Stimulated activated naive B cell treated with anti-CD40 and anti-IgM and Interleukin-4, amounts not matched to agents 10 μg/mL and 1 μg/mL and 100 μg/mL, for 72 hours (primary cell): ENCODE results near the gene TIGD3.

ENCODE experiments used
- ATAC-seq, 2 donors: fragments of 150-1000 bp; cut with Tn5 transposase; replicated peaks; 2 replicates each; pipeline ENCODE4 v1.10.0; 2021; ENCODE audit warnings: moderate library complexity in 1 of 2
- DNase-seq: peaks from one replicate; pipeline ENCODE4 v3.0.0; 2021
- H3K27ac Mint-ChIP-seq: one replicate; pipeline ENCODE4 v1.8.0; 2022; ENCODE audit warnings: mild to moderate bottlenecking, mixed read lengths
- H3K27me3 Mint-ChIP-seq, 2 donors: one replicate each; pipeline ENCODE4 v1.8.0; 2022; ENCODE audit warnings: mixed read lengths in 2 of 2
- H3K36me3 Mint-ChIP-seq, 2 donors: one replicate each; pipeline ENCODE4 v1.8.0; 2022; ENCODE audit warnings: mixed read lengths in 2 of 2, mild to moderate bottlenecking in 1 of 2
- H3K4me1 Mint-ChIP-seq, 2 donors: one replicate each; pipeline ENCODE4 v1.8.0; 2022; ENCODE audit warnings: mixed read lengths in 2 of 2, mild to moderate bottlenecking in 1 of 2
- H3K4me3 Mint-ChIP-seq, 2 donors: one replicate each; pipeline ENCODE4 v1.8.0; 2022; ENCODE audit warnings: mild to moderate bottlenecking in 2 of 2, mixed read lengths in 2 of 2, moderate library complexity in 1 of 2
- H3K9me3 Mint-ChIP-seq, 2 donors: one replicate each; pipeline ENCODE4 v1.8.0; 2022; ENCODE audit warnings: mixed read lengths in 2 of 2, mild to moderate bottlenecking in 1 of 2

Gene TIGD3

DNA sequence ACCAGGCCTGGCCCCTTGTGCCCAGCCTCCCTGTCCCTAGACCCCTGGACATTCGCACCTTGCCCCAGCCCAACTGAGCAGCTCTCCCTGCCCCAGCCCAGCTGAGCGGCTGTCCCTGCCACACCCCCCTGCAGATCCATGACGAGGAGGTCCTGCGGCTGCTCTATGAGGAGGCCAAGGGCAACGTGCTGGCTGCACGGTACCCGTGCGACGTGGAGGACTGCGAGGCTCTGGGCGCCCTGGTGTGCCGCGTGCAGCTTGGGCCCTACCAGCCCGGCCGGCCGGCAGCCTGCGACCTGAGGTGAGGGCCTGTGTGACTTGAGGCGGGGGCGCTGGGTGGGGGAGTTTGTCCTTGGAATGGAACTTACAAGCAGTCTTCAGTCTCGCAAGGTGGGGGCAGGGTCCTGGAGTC lies 39.6 kb downstream of the TIGD3 start:
- H3K9me3 Mint-ChIP-seq, result no peaks in the 10 kb centered on the region
- H3K27ac Mint-ChIP-seq, result no peak overlapping the region
- H3K4me3 Mint-ChIP-seq, result no peak overlapping the region
- H3K36me3 Mint-ChIP-seq, result peaks cover 48 to 57% of the 10 kb centered on the region in 2 donors
- ATAC-seq (no peak), DNase-seq (no peak)
- H3K27me3 Mint-ChIP-seq, result no peaks in the 10 kb centered on the region
- H3K4me1 Mint-ChIP-seq, result peaks cover 32 to 46% of the 10 kb centered on the region in 2 donors

DNA sequence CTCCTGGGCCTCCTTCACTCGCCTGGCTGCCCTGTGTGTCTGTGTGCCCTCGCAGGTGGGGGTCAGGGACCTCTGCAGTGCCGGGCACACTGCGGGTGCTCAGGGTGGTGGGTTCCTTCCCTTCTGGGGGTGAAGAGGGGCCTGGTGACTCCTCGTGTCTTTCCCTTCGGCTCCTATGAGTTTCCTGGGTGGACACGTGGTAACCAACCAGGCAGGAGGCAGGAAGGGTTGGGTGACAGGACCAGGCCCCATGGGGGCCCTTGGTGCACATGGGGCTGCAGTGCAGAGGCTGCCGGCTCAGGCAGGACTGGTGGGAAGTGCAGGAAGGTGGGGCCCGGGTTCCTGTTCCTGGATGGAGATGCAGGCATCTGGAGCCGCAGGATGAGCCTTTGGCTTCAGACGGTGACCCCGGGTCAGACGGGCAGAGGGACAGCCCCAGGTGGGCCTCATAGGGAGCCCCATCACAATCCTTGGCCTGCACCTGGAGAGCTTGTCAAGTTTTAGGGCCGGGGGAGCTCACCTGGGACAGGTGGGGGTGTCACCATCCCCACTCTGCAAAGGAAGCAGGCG lies 41.5 kb downstream of the TIGD3 start:
- H3K9me3 Mint-ChIP-seq, result no peaks in the 10 kb centered on the region

DNA sequence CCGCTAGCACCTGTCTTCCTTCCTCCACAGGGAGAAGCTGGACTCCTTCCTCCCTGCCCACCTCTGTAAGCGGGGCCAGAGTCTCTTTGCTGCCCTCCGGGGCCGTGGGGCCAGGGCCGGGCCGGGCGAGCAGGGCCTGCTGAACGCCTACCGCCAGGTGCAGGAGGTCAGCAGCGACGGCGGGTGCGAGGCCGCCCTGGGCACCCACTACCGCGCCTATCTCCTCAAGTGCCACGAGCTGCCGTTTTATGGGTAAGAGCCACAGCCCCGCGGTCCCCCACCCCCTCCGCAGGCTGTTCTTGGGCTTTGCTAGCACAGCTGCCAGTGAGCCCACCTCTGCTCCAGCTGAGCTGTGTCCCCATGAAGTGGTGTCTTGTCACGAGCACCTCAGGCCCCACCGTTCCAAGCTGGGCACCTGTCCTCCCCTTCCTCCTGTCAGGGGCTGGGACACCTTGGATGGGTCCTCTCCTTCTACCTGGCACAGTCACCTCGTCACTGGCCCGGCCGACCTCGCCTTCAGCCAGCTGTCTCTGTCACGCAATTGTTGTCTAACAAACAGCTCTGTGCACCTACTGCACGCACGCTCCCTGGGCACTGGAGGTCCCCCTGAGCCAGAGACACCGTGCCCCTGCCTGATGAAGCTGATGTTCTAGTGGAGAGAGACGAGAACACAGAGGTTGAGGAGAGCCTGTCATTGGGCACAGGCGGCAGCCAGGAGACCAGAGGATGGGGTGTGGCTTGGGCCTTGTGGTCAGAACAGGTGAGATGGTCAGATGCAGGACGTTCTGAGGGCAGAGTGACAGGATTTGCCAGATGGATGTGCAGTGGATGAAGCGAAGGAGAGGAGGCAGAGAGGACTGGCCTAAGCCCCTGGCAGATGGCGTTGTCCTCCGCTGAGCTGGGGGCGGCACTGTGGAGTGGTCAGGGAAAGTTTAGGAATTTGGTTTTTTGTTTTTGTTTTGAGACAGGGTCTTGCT lies 42.5 kb downstream of the TIGD3 start:
- no peaks in the 10 kb centered on the region for H3K27me3 Mint-ChIP-seq
- H3K4me1 Mint-ChIP-seq, result peaks cover 14 to 25% of the 10 kb centered on the region in 2 donors
- no peak overlapping the region for H3K27ac Mint-ChIP-seq
- H3K4me3 Mint-ChIP-seq, result no peak overlapping the region
- no peaks in the 10 kb centered on the region for H3K9me3 Mint-ChIP-seq
- DNase-seq (no peak), ATAC-seq (no peak)
- peaks cover 51 to 59% of the 10 kb centered on the region in 2 donors for H3K36me3 Mint-ChIP-seq

More for the DNA sequence above, 41.5 kb downstream of the TIGD3 start:
- Mint-ChIP-seq H3K36me3 (peaks cover 52 to 59% of the 10 kb centered on the region in 2 donors), H3K4me3 (no peak overlapping the region), H3K27me3 (no peaks in the 10 kb centered on the region), H3K27ac (no peak overlapping the region), H3K4me1 (peaks cover 20 to 34% of the 10 kb centered on the region in 2 donors)
- ATAC-seq (no peak), DNase-seq (no peak)

DNA sequence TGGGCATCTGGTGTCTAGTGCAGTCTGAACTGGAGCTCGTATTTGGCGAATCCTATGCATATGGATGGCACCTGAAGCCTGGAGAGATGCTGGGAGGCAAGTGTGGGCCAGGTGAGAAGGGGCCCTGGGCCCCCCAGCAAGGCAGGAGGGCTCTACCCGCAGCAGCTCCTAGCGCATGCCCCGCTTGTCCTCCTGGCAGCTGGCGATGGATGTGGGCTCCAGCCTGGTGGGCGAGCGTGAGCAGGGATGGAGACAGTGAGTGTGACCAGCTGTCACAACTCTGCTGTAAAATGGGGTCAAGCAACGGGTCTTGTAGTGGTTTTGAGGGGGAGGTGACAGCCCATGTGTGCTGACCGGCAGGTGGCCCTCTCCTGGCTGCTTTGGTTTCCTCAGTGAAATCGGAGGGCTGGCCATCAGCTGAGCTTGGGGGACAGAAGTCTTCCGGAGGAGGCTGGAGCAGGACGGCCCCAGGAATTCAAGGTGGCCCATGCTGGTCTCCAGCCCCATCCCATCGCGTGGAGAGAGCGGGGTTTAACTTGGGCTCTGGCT lies 43.9 kb downstream of the TIGD3 start:
- Mint-ChIP-seq H3K36me3 (peaks cover 45 to 55% of the 10 kb centered on the region in 2 donors), H3K4me3 (no peak overlapping the region), H3K9me3 (no peaks in the 10 kb centered on the region), H3K27ac (peak overlapping the region; percentile 73), H3K4me1 (peaks cover 12 to 25% of the 10 kb centered on the region in 2 donors), H3K27me3 (no peaks in the 10 kb centered on the region)
- ATAC-seq, result no peak
- no peak for DNase-seq

DNA sequence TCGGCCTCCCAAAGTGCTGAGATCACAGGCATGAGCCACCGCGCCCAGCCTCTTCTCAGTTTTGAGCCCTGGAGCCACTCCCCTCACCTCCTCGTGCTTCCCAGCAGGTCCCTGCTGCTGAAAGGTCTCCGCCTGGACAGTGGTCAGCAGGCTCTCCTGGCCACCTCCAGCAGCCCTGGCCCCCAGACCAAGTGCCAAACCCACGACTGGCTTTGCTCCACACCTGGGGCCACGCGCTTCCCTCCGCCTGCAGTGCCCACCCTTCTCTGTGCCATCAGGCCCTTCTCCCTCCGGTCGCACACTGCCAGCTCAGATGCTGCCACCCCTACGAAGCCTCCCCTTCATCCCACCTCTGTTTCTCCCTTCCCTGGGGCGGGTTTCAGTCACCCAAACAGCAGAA lies 44.7 kb downstream of the TIGD3 start:
- Mint-ChIP-seq H3K4me1 (peaks cover 19 to 33% of the 10 kb centered on the region in 2 donors), H3K36me3 (peaks cover 51 to 60% of the 10 kb centered on the region in 2 donors), H3K27ac (peak overlapping the region; percentile 42), H3K9me3 (no peaks in the 10 kb centered on the region), H3K4me3 (no peak overlapping the region), H3K27me3 (no peaks in the 10 kb centered on the region)
- no peak for DNase-seq
- no peak for ATAC-seq

DNA sequence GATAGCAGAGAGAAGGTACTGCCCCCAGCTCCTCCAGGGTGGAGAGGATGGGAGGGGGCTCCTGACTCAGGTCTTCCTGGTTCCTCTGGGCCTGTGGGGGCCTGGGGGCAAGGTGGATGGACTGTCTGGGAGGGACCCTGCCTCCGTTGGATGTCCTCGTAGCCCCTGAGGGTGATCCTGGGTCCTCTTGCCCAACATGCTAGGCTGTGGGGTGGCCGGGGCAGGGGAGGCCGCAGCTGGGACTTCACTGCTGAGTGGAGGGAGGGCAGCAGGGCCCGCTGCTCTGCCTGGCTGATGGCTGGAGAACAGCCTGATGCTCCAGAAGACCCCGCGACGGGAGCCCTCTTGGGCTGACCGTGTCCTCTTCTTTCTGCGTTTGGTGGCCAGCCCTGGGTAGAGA lies 45.3 kb downstream of the TIGD3 start:
- H3K27me3 Mint-ChIP-seq, result no peaks in the 10 kb centered on the region
- ATAC-seq (no peak), DNase-seq (no peak)
- no peak overlapping the region for H3K27ac Mint-ChIP-seq
- no peak overlapping the region for H3K4me3 Mint-ChIP-seq
- no peaks in the 10 kb centered on the region for H3K9me3 Mint-ChIP-seq
- peaks cover 57 to 66% of the 10 kb centered on the region in 2 donors for H3K36me3 Mint-ChIP-seq
- H3K4me1 Mint-ChIP-seq, result peaks cover 24 to 39% of the 10 kb centered on the region in 2 donors

DNA sequence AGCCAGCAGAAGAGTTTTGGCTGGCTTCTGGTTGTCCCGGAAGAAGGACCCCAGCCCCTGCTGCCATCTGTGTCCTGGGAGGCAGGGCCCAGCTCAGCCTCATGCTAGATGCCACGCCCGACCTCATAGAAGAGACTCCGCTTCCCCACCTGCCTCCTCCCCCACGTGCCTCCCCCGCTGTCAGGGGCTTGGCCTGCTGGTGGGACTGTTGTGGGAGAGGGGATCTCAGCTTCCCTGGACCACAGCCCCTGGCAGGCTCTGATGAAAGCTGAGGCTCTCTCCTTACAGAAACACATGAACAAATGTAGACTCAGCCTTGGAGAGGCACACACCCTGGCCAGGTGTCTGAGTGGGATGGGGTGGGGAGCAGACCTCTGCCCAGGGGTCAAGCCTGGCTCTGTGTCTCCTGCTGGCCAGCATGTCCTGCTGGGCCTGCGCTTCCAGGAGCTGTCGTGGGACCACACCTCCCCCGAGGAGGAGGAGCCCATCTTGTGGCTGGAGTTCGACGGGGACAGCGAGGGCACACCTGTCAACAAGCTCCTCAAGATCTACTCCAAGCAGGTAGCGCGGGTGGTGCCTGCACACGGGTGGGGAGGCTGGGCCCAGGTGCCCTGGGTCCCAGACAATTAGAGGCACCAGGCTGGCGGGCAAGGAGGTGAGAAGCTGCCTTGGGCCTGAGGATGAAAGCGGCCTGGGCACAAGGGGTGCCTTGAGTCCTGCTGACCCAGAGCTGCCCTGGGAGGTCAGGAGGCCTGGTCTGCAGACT lies 45.9 kb downstream of the TIGD3 start:
- Mint-ChIP-seq H3K27me3 (no peaks in the 10 kb centered on the region), H3K9me3 (no peaks in the 10 kb centered on the region), H3K36me3 (peaks cover 59 to 71% of the 10 kb centered on the region in 2 donors), H3K4me3 (no peak overlapping the region), H3K27ac (peak overlapping the region; percentile 37), H3K4me1 (peaks cover 26 to 45% of the 10 kb centered on the region in 2 donors)
- ATAC-seq, result no peak
- no peak for DNase-seq

DNA sequence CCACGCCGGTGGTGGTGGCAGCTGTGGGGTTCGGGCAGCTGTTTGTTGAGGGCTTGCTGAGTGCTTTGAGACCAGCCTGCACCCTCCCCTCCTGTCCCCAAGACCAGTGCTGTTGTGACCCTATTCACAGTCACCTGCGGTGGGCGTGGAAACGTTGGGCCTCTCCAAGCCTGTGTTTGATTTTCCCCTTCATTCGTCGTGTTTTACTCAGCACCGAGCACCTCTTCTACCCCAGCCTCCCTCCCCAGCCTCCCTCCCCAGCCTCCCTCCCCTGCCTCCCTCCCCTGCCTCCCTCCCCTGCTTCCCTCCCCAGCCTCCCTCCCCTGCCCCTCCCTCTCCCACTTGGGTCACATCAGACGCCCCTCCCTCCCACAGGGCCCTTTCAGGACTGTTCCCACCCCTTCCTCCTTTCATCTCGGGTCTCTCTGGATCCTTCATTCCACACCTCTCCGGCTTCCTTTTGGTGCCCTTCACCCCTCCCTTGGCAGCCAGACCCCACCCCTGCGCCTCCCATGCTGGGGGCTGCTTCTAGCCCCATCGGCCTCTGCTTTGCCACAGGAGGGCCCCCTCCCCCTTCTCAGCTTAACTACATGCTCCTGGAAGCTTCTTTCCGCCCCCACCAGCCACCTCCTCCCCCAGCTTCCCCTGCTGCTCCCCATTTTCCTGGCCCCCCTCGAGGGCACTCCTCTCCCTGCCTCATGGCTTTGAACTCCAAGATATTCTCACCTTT lies 46.7 kb downstream of the TIGD3 start:
- Mint-ChIP-seq H3K36me3 (peaks cover 55 to 65% of the 10 kb centered on the region in 2 donors), H3K27ac (peak overlapping the region; percentile 62), H3K4me1 (peaks cover 26 to 41% of the 10 kb centered on the region in 2 donors), H3K27me3 (no peaks in the 10 kb centered on the region), H3K9me3 (no peaks in the 10 kb centered on the region), H3K4me3 (no peak overlapping the region)
- DNase-seq, result no peak
- ATAC-seq, result no peak

DNA sequence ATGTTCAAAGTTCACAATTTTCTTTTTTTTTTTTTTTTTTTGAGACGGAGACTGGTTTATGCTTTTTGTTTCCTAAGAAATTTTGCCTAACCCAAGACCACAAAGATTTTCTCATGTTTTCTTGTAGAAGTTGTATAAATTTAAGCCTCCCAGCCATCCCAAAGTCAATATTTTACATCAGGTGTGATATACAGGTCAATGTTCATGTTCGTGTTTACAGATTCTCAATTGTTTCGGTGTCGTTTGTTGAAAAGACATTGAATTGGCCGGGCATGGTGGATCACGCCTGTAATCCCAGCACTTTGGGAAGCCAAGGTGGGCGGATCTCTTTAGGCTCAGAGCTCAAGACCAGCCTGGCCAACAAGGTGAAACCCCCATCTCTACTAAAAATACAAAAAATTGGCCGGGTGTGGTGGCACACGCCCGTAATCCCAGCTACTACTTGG lies 47.3 kb downstream of the TIGD3 start:
- peaks cover 53 to 65% of the 10 kb centered on the region in 2 donors for H3K36me3 Mint-ChIP-seq
- ATAC-seq, result no peak
- no peaks in the 10 kb centered on the region for H3K27me3 Mint-ChIP-seq
- peaks cover 26 to 41% of the 10 kb centered on the region in 2 donors for H3K4me1 Mint-ChIP-seq
- no peak overlapping the region for H3K4me3 Mint-ChIP-seq
- H3K9me3 Mint-ChIP-seq, result no peaks in the 10 kb centered on the region
- peak overlapping the region; percentile 62 for H3K27ac Mint-ChIP-seq
- no peak for DNase-seq

DNA sequence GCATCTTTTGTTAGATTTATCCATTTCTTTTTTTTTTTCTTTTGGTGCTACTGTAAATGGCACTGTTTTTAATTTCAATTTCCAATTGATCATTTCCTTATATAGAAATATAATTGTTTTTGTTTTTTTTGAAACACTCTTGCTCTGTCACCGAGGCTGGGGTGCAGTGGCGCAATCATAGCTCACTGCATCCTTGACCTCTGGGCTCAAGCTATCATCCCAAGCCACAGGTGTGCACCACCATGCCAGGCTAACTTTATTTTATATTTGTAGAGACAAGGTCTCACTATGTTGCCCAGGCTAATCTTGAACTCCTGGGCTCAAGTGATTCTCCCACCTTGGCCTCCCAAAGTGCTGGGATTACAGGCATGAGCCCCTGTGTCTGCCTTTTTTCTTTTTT lies 48.2 kb downstream of the TIGD3 start:
- Mint-ChIP-seq H3K4me1 (peaks cover 22 to 41% of the 10 kb centered on the region in 2 donors), H3K36me3 (peaks cover 46 to 57% of the 10 kb centered on the region in 2 donors), H3K27ac (peak overlapping the region; percentile 95), H3K4me3 (no peak overlapping the region), H3K27me3 (no peaks in the 10 kb centered on the region), H3K9me3 (no peaks in the 10 kb centered on the region)
- DNase-seq (no peak), ATAC-seq (no peak)

DNA sequence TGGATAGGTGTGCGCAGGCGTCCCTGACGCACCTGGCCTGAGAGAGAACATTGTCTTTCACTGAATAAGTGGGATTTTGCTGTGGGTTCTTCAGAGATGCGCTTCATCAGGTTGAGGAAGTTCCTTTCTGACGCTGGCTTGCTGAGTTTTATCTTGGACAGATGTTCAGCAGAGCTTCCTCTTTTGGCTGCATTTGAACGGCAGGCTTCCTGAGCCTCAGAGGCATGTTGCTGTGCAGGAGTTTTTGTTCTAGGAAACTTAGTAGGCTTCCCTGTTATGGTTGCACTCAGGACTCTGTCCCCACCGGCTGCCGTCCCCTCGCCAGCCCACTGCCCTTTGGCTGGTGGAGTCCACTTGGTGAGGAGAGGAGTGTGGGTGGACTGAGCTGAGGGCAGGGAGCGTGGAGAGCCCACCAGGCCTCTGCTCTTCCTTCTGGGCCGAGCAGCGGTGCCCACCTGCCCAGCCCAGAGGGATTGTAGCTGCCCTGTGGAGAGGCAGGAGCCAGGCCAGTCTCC lies 49.1 kb downstream of the TIGD3 start:
- peak overlapping the region; percentile 95 for H3K27ac Mint-ChIP-seq
- ATAC-seq, result peak; percentile 76 to 82
- H3K9me3 Mint-ChIP-seq, result no peaks in the 10 kb centered on the region

DNA sequence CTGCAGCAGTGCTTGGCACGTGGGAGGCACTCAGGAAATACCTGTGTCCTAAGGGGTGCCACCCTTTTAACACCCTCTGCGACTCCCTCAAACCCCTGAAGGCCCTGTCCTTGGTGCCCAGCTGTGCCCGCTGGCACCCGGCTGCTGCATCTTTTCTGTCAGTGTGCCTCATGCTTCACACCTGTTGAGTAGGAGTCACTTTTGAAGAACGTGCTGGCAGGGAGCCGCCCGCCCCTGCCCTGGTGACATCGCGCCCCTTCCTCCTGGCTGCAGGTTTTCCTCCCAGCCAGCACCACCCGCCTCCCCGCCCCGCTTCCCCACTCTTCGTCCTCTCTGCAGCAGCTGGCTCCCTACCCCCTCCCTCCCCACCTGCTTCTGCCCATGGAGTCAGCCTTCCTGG lies 49.7 kb downstream of the TIGD3 start:
- H3K9me3 Mint-ChIP-seq, result no peaks in the 10 kb centered on the region
- H3K4me3 Mint-ChIP-seq, result peak overlapping the region; percentile 44 to 56
- H3K36me3 Mint-ChIP-seq, result peaks cover 43 to 51% of the 10 kb centered on the region in 2 donors
- DNase-seq (no peak), ATAC-seq (no peak)
- H3K27me3 Mint-ChIP-seq, result no peaks in the 10 kb centered on the region
- H3K4me1 Mint-ChIP-seq, result peaks cover 24 to 43% of the 10 kb centered on the region in 2 donors
- peak overlapping the region; percentile 95 for H3K27ac Mint-ChIP-seq

More for the DNA sequence above, 49.1 kb downstream of the TIGD3 start:
- Mint-ChIP-seq H3K36me3 (peaks cover 43 to 51% of the 10 kb centered on the region in 2 donors), H3K27me3 (no peaks in the 10 kb centered on the region), H3K4me3 (peak overlapping the region; percentile 39 to 55), H3K4me1 (peaks cover 22 to 41% of the 10 kb centered on the region in 2 donors)
- DNase-seq, result peak; percentile 61

DNA sequence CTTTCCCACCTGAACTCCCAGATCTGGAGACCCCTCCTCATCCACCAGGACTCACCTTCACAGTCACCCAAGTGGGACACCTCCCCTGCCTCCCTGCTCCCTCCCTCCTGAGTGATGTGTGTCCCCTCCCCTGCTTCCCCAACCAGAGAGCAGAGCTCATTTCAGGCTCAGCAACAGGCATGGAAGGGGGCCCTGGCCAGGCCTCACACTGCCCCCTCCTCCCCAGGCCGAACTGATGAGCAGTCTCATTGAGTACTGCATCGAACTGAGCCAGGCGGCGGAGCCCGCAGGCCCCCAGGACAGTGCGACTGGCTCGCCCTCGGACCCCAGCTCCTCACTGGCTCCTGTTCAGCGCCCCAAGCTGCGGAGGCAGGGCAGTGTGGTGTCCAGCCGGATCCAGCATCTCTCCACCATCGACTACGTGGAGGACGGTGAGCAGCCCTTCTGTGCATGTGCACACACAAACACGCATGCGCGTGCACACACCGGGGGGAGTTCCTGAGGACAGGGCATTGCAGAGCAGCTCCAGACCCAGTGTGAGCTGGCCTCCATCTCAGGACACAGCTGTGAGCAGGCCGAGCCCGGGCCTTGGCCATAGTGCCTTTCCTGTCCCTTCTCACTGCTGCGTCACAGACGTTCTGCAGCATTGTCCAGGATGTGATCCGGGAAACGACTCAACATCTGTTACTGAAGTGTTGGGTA lies 50.2 kb downstream of the TIGD3 start:
- peak overlapping the region; percentile 95 for H3K27ac Mint-ChIP-seq
- H3K27me3 Mint-ChIP-seq, result no peaks in the 10 kb centered on the region
- ATAC-seq (no peak), DNase-seq (no peak)
- H3K4me3 Mint-ChIP-seq, result peak overlapping the region; percentile 10 to 56
- H3K4me1 Mint-ChIP-seq, result peaks cover 23 to 37% of the 10 kb centered on the region in 2 donors
- no peaks in the 10 kb centered on the region for H3K9me3 Mint-ChIP-seq
- peaks cover 38 to 48% of the 10 kb centered on the region in 2 donors for H3K36me3 Mint-ChIP-seq
